NT2/D1 (cell line): Measurements from ENCODE around the gene PTX4.
"Not testable (repeated sequence)": the region's sequence is repeated elsewhere in the genome, so short reads cannot be mapped to it uniquely, and the experiment has no call there.

Experiments
- SUZ12 ChIP-seq: IDR thresholded peaks from 2 replicates; pipeline ENCODE4 v1.6.1; 2011; ENCODE audit not compliant: insufficient read length, insufficient read depth; ENCODE audit errors: extremely low read depth
- ZNF274 ChIP-seq: IDR thresholded peaks from 2 replicates; pipeline ENCODE4 v1.6.1; 2011; ENCODE audit warnings: mild to moderate bottlenecking, low read depth, low read length

DNA sequence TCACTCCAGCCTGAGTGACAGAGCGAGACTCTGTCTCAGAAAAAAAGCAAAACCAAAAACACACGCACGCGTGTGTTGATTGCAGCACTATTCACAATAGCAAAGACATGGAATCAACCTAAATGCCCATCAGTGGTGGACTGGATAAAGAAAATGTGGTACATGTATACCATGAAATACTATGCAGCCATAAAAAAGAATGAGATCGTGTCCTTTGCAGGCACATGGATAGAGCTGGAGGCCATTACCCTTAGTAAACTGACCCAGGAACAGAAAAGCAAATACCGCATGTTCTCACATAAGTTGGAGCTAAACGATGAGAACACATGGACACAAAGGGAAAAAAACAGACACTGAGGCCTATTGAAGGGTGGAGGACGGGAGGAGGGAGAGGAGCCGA is 9.8 kb downstream of the PTX4 start:
- TF ChIP-seq ZNF274, SUZ12: not testable (repeated sequence)
